Stimulated activated memory B cell treated with anti-CD40 and anti-IgM and Interleukin-4, amounts not matched to agents 10 μg/mL and 1 μg/mL and 100 μg/mL, for 72 hours (primary cell): Measurements from ENCODE around the gene SKP2.

Source experiments
- ATAC-seq: fragments of 150-1000 bp; cut with Tn5 transposase; 2 replicates; pipeline ENCODE4 v1.10.0; 2021
- H3K27ac Mint-ChIP-seq: one replicate; pipeline ENCODE4 v1.8.0; 2022; ENCODE audit warnings: mild to moderate bottlenecking, mixed read lengths
- H3K27me3 Mint-ChIP-seq: one replicate; pipeline ENCODE4 v1.8.0; 2022; ENCODE audit warnings: mixed read lengths
- H3K36me3 Mint-ChIP-seq: one replicate; pipeline ENCODE4 v1.8.0; 2022; ENCODE audit warnings: mixed read lengths
- H3K4me1 Mint-ChIP-seq: one replicate; pipeline ENCODE4 v1.8.0; 2022; ENCODE audit warnings: mixed read lengths
- H3K4me3 Mint-ChIP-seq: one replicate; pipeline ENCODE4 v1.8.0; 2022; ENCODE audit warnings: mild to moderate bottlenecking, moderate library complexity, mixed read lengths
- H3K9me3 Mint-ChIP-seq: one replicate; pipeline ENCODE4 v1.8.0; 2022; ENCODE audit warnings: mixed read lengths

The SKP2 gene

GRCh38 chr5:36150676-36151433 lies 1.1 kb upstream of the SKP2 start:
- H3K4me1 Mint-ChIP-seq: peaks cover 40% of the 10 kb centered on the region
- H3K27me3 Mint-ChIP-seq: no peaks in the 10 kb centered on the region
- ATAC-seq: peak; percentile 17

GRCh38 chr5:36152324-36153297 lies 700 bp downstream of the SKP2 start:
- H3K27me3 Mint-ChIP-seq: no peaks in the 10 kb centered on the region
- H3K4me3 Mint-ChIP-seq: peak overlapping the region; percentile 95
- H3K9me3 Mint-ChIP-seq: no peaks in the 10 kb centered on the region
- peaks cover 54% of the 10 kb centered on the region for H3K4me1 Mint-ChIP-seq
- ATAC-seq: no peak
- H3K36me3 Mint-ChIP-seq: peaks cover 36% of the 10 kb centered on the region
- peak overlapping the region; percentile 87 for H3K27ac Mint-ChIP-seq

More at GRCh38 chr5:36150676-36151433, 1.1 kb upstream of the SKP2 start:
- Mint-ChIP-seq H3K36me3 (peaks cover 21% of the 10 kb centered on the region), H3K4me3 (peak overlapping the region; percentile 95), H3K9me3 (no peaks in the 10 kb centered on the region), H3K27ac (peak overlapping the region; percentile 87)

- Mint-ChIP-seq H3K27ac (no peak overlapping the region), H3K27me3 (no peaks in the 10 kb centered on the region), H3K4me3 (peak overlapping the region; percentile 42), H3K36me3 (peaks cover 42% of the 10 kb centered on the region), H3K4me1 (peaks cover 57% of the 10 kb centered on the region), H3K9me3 (no peaks in the 10 kb centered on the region)
- ATAC-seq: no peak
Observed at GRCh38 chr5:36153298-36153677, 1.4 kb downstream of the SKP2 start.

- H3K4me1 Mint-ChIP-seq: peaks cover 61% of the 10 kb centered on the region
- no peak overlapping the region for H3K27ac Mint-ChIP-seq
- H3K27me3 Mint-ChIP-seq: no peaks in the 10 kb centered on the region
- H3K4me3 Mint-ChIP-seq: peak overlapping the region; percentile 42
- ATAC-seq: no peak
- H3K36me3 Mint-ChIP-seq: peaks cover 47% of the 10 kb centered on the region
- no peaks in the 10 kb centered on the region for H3K9me3 Mint-ChIP-seq
Observed at GRCh38 chr5:36153726-36154125, 1.8 kb downstream of the SKP2 start.

- no peak overlapping the region for H3K27ac Mint-ChIP-seq
- H3K4me1 Mint-ChIP-seq: peaks cover 60% of the 10 kb centered on the region
- no peaks in the 10 kb centered on the region for H3K27me3 Mint-ChIP-seq
- ATAC-seq: no peak
- no peaks in the 10 kb centered on the region for H3K9me3 Mint-ChIP-seq
- H3K36me3 Mint-ChIP-seq: peaks cover 59% of the 10 kb centered on the region
- H3K4me3 Mint-ChIP-seq: no peak overlapping the region
Observed at GRCh38 chr5:36155291-36155690, 3.4 kb downstream of the SKP2 start.

GRCh38 chr5:36156121-36156601 lies 4.2 kb downstream of the SKP2 start:
- ATAC-seq: no peak
- Mint-ChIP-seq H3K27me3 (no peaks in the 10 kb centered on the region), H3K4me1 (peaks cover 51% of the 10 kb centered on the region)

GRCh38 chr5:36156619-36157018 lies 4.7 kb downstream of the SKP2 start:
- Mint-ChIP-seq H3K27me3 (no peaks in the 10 kb centered on the region), H3K4me1 (peaks cover 50% of the 10 kb centered on the region), H3K36me3 (peaks cover 63% of the 10 kb centered on the region), H3K9me3 (no peaks in the 10 kb centered on the region), H3K27ac (no peak overlapping the region), H3K4me3 (no peak overlapping the region)
- no peak for ATAC-seq

More at GRCh38 chr5:36156121-36156601, 4.2 kb downstream of the SKP2 start:
- Mint-ChIP-seq H3K27ac (no peak overlapping the region), H3K4me3 (no peak overlapping the region), H3K36me3 (peaks cover 59% of the 10 kb centered on the region), H3K9me3 (no peaks in the 10 kb centered on the region)

- H3K27ac Mint-ChIP-seq: no peak overlapping the region
- peaks cover 45% of the 10 kb centered on the region for H3K4me1 Mint-ChIP-seq
- H3K36me3 Mint-ChIP-seq: peaks cover 77% of the 10 kb centered on the region
Observed at GRCh38 chr5:36158144-36158543, 6.2 kb downstream of the SKP2 start.

GRCh38 chr5:36160617-36161016 lies 8.7 kb downstream of the SKP2 start:
- Mint-ChIP-seq H3K4me3 (no peak overlapping the region), H3K27ac (no peak overlapping the region), H3K36me3 (peaks cover 71% of the 10 kb centered on the region), H3K27me3 (no peaks in the 10 kb centered on the region), H3K9me3 (no peaks in the 10 kb centered on the region), H3K4me1 (peaks cover 37% of the 10 kb centered on the region)
- ATAC-seq: no peak

More at GRCh38 chr5:36158144-36158543, 6.2 kb downstream of the SKP2 start:
- H3K27me3 Mint-ChIP-seq: no peaks in the 10 kb centered on the region
- no peak for ATAC-seq
- H3K4me3 Mint-ChIP-seq: no peak overlapping the region
- no peaks in the 10 kb centered on the region for H3K9me3 Mint-ChIP-seq

GRCh38 chr5:36161361-36161760 lies 9.4 kb downstream of the SKP2 start:
- Mint-ChIP-seq H3K4me3 (no peak overlapping the region), H3K36me3 (peaks cover 70% of the 10 kb centered on the region), H3K4me1 (peaks cover 30% of the 10 kb centered on the region), H3K27me3 (no peaks in the 10 kb centered on the region), H3K27ac (no peak overlapping the region), H3K9me3 (no peaks in the 10 kb centered on the region)
- ATAC-seq: no peak

- ATAC-seq: no peak
- Mint-ChIP-seq H3K4me1 (peaks cover 19% of the 10 kb centered on the region), H3K36me3 (peaks cover 73% of the 10 kb centered on the region), H3K9me3 (no peaks in the 10 kb centered on the region), H3K27ac (no peak overlapping the region), H3K27me3 (no peaks in the 10 kb centered on the region), H3K4me3 (no peak overlapping the region)
Observed at GRCh38 chr5:36162810-36163486, 11.0 kb downstream of the SKP2 start.

- Mint-ChIP-seq H3K4me3 (no peak overlapping the region), H3K27me3 (no peaks in the 10 kb centered on the region), H3K36me3 (peaks cover 73% of the 10 kb centered on the region), H3K9me3 (no peaks in the 10 kb centered on the region), H3K27ac (no peak overlapping the region), H3K4me1 (peaks cover 13% of the 10 kb centered on the region)
- ATAC-seq: no peak
Observed at GRCh38 chr5:36164461-36164860, 12.6 kb downstream of the SKP2 start.

- Mint-ChIP-seq H3K9me3 (no peaks in the 10 kb centered on the region), H3K27me3 (no peaks in the 10 kb centered on the region), H3K27ac (no peak overlapping the region), H3K4me3 (no peak overlapping the region), H3K36me3 (peaks cover 70% of the 10 kb centered on the region), H3K4me1 (peaks cover 4% of the 10 kb centered on the region)
- no peak for ATAC-seq
Observed at GRCh38 chr5:36168737-36169136, 16.8 kb downstream of the SKP2 start.

GRCh38 chr5:36170832-36171424 lies 19.0 kb downstream of the SKP2 start:
- Mint-ChIP-seq H3K36me3 (peaks cover 81% of the 10 kb centered on the region), H3K27me3 (no peaks in the 10 kb centered on the region), H3K4me1 (no peaks in the 10 kb centered on the region), H3K9me3 (no peaks in the 10 kb centered on the region), H3K27ac (no peak overlapping the region), H3K4me3 (no peak overlapping the region)
- no peak for ATAC-seq
